ENCODE measurements around the gene MED25.

- TF ChIP-seq CTCF (conservative IDR thresholded peaks at IDR 0.05; ENCODE audit: low read length), result no peak
- no peak for TF ChIP-seq EZH2phosphoT487 (IDR thresholded peaks at IDR 0.05; ENCODE audit: borderline replicate concordance)
These were observed 2.0 kb downstream of the MED25 start for GRCh38 chr19:49820125-49820524.

All from Loucy (cell line).